MV-4-11 (cell line): ENCODE measurements around the gene ATP2A2.
A peak's percentile ranks its signal among the peaks of the same experiment; 100 is the strongest.

ENCODE experiments used
- DNase-seq: peaks from one replicate; lab custom pipeline; 2025; lab: John Stamatoyannopoulos, UW

The ATP2A2 gene

DNA sequence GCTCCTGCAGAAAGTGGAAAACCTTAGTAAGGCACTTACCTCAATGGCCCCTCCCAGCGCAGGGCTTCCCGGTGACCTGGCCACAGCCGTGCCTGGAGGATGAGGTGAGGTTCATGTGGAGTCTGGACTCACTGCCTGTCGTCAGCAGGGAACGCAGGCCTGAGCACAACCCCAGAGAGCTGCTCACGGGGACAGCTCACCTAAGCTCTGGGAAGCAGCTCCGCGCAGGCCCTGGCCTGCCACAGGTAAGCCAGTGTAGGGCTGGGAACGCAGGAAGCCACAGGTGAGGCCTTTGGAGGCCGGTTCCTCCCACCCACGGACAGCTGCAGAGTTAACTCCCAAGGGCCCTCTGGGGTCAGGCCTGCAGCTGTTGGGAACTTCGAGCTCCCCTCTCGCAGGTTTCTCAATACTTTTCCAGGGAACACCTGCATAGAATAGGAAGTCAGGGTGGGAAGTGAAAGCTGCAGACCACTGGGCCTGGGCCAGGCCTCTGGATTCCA, 89.7 kb downstream of the ATP2A2 start:
- DNase-seq = no peak

DNA sequence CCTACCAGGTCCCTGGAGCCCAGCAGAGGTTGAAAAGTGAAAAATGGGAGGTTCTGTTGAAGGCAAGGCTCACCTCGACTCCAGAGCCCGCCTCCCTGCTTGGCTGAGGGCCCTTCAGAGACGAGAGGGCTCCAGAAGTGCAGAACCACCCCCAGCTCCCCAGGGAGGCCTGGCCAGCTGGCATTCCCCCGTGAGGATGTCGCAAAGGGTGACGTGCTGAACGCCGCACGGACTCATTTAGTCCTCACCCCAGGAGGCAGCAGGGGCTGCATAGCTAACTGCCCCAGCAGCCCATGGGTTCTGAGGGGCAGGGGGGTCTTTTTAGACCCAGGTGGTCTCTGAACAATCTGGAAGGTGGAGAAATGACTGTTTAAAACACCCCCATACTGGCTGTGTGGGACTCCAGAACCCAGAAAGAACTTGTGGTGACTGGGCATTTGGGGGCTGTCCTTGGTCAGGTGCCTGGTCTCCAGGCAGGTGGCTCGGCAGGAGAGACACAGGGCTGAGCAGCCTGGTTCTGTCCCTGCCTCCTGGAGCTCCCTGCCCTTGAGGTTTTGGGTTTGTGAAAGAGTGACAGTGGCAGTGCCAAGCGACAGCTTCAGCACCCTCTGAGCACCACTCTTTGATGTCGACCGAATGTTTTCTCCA, 90.5 kb downstream of the ATP2A2 start:
- no peak for DNase-seq

DNA sequence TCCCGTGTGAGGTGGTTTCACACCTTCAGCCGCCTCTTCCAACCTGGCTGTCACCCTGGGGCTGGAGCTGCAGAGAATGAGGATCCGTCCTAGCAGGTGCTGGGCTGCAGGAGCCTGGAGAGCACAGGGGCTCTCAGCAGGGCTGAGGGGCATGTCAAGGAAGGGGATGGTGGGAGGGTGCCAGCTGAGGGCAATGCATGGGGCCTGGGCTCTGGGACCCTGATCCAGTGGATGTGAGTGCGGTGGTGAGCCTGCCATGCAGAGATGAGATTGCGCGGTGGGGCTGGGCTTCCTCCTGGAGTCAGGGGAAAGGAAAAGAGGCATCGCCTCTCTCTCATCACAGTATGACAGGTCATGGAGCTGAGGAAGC, 91.0 kb downstream of the ATP2A2 start:
- no peak for DNase-seq

DNA sequence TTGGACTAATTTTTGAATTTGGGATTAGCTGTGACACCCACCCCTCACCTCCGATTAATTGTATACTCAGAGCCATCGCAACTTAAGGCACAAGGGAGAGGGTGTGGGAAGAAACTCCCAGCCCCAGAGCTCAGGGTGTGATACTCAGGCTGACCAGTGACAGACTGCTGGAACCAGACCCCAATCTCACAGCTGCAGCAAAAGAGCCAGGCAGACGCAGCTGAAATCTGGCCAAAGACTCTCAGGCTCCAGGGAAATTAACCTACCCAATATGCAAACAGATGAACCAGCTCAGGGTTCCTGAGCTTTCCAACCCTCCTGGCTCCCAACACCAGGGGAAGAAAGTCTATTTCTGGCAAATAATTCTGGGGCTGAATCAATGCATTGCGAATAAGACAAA, 92.0 kb downstream of the ATP2A2 start:
- DNase-seq = no peak

DNA sequence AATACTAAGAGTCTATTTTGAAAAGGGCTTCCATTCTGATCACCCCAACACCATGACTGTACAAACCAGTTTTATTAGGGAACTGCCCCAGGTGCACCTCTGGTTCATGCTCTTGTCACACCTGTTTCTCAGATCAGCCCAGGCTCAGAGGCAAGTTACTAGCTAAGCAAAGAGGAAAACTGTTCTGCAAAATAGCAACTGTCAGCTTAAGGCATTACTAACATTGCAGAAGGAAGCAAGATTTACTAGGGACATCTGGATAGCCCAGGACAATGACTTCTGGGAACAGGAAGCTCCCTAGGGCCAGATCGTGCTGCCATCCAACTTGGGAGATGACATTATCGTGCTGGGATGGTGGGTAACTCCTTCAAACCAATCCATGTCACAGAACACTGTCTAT, 92.4 kb downstream of the ATP2A2 start:
- DNase-seq = no peak

DNA sequence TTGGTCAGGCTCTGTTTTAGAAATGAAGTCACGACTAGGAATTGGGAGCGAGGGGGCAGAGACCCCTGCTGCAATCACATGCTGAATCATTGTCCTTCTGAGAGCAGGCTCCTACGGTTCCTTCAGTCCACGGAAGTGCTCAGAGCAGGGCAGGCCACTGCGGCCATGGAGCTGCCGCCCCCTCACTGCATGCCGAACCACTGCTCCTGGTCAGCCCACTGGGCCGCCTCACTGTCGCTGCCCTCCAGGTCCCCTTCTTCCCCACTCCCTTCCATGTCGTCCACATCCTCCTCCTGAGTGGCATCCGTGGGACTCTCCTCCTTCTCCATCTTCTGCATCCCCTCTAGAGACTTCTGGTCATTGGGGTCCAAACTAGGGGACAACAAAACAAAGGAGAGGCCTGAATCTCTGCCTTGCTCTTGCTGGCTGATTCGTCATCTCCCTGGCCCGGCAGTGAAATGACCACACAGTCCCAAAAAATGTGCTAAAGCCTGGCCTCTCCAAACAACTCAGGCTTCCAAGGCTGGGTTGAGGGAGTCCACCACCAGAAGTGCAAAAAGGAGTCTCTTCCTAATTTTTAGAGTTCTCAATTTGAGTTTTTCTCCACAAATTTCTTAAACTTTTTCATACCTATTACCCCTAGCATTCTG, 93.0 kb downstream of the ATP2A2 start:
- DNase-seq = no peak

DNA sequence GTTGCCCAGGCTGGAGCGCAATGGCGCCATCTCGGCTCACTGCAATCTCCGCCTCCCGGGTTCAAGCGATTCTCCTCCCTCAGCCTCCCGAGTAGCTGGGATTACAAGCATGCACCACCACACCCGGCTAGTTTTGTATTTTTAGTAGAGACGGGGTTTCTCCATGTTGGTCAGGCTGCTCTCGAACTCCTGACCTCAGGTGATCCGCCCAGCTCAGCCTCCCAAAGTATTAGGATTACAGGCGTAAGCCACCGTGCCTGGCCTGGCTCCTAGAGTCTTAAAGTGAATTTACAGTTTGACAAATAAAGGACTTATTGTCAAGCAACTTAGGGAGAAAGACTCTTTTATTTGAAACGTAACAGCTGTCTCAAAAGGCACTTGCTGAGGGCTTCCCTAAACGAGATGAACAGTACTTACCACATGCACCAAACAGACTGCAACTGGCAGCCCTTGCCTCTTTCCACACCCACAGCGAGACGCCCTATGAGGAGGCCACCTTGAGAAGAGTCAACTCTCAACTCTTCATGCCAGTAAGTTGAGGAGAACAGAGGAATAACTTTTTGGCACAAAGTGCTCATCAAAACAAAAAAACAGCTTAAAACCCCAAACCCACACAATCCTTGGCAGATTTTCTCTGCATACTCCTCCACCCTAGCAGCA, 97.2 kb downstream of the ATP2A2 start:
- DNase-seq = peak; percentile 25

DNA sequence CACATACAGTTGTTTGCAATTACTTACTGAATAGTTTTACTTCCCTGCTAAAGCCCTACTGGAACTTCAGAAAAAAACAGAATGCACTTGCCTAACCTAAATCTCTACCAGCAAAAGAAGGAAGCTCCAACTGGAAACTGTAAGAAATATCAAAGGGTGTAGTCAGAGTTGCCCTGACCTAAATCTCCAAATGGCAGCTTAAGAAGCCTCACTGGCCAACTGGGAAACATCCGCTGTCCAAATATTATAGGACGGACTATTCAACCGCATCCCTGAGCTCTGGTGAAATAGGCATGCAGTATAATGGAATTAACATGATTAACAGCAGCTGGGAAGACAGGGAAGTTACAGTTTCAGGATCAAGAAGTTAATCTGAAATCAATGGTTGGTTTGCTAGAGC, 98.2 kb downstream of the ATP2A2 start:
- peak; percentile 91 for DNase-seq

DNA sequence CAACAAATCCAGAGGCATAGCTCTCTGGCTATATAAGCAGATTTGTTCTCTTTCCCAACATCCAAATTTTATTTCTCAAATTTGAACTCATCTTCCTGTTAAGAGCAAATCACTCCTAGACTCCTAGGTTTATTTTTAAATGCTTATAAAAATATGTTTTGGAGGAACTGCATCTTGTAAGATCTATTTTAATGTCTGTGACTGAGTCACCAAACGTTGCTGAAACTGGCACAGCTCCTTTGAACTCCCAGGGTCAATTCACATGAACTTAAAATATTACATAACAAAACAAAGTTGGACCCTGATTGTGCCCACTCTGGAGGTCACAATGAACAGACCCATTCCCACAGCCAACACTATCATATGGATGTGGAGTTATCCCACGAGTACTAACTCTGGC, 98.6 kb downstream of the ATP2A2 start:
- DNase-seq = peak; percentile 49

DNA sequence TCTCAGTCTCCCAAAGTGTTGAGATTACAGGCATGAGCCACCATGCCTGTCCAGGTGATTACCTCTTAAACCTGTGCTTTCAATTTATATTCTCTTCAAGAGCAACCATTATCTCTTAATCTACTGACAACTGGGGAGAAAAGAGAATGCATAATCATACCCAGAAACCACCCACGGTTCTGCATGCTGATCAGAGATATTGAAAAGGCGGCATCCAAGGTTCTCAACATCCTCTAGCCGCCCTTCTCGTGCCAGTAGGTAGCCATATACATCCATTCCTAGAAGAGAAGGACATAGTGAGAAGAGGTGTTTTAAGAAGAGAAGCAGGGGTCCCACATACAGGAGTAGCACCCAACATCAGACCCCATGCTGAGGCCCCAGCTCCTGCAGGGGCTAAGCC, 101.6 kb downstream of the ATP2A2 start:
- no peak for DNase-seq
